HFF-Myc (cell line): ENCODE measurements around the gene PRKCD.

Source experiments
- DNase-seq: peaks from one replicate; pipeline ENCODE4 v3.0.0-alpha.2; 2011; ENCODE audit warnings: low read depth; ENCODE audit errors: extremely low read depth
- H3K4me3 ChIP-seq: replicated peaks from 2 replicates; pipeline ENCODE4 v1.5.1; 2011; ENCODE audit warnings: low read depth, mild to moderate bottlenecking, control low read depth, low read length
- TF ChIP-seq, protein P1 (sequence below): IDR thresholded peaks from 2 replicates; pipeline ENCODE4 v1.5.1; 2012; ENCODE audit warnings: mild to moderate bottlenecking, low read depth, low read length, control low read depth; ENCODE audit errors: missing control alignments

Gene PRKCD

DNA sequence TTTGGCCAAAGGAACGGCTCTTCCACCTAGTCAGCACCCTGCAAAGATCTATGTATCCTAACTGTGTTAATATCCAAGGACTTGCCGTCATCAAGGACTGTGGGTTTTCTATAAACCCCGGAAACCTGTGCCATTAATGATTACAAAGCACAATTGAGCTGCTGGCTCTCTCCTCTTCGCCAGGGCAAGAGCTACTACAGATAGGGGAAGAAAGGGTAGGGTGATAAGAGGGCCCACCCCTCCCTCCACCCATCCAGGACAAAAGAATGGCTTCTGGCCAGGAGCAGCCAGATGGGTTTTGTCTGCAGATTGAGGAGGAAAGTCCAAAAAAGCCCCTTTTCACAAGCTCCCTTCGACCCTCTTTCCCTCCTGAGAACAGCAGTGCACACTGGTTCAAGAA is 40.7 kb upstream of the PRKCD start:
- DNase-seq: no peak
- TF ChIP-seq, protein P1, sequence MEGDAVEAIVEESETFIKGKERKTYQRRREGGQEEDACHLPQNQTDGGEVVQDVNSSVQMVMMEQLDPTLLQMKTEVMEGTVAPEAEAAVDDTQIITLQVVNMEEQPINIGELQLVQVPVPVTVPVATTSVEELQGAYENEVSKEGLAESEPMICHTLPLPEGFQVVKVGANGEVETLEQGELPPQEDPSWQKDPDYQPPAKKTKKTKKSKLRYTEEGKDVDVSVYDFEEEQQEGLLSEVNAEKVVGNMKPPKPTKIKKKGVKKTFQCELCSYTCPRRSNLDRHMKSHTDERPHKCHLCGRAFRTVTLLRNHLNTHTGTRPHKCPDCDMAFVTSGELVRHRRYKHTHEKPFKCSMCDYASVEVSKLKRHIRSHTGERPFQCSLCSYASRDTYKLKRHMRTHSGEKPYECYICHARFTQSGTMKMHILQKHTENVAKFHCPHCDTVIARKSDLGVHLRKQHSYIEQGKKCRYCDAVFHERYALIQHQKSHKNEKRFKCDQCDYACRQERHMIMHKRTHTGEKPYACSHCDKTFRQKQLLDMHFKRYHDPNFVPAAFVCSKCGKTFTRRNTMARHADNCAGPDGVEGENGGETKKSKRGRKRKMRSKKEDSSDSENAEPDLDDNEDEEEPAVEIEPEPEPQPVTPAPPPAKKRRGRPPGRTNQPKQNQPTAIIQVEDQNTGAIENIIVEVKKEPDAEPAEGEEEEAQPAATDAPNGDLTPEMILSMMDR: no peak
- H3K4me3 ChIP-seq: no peak overlapping the region

DNA sequence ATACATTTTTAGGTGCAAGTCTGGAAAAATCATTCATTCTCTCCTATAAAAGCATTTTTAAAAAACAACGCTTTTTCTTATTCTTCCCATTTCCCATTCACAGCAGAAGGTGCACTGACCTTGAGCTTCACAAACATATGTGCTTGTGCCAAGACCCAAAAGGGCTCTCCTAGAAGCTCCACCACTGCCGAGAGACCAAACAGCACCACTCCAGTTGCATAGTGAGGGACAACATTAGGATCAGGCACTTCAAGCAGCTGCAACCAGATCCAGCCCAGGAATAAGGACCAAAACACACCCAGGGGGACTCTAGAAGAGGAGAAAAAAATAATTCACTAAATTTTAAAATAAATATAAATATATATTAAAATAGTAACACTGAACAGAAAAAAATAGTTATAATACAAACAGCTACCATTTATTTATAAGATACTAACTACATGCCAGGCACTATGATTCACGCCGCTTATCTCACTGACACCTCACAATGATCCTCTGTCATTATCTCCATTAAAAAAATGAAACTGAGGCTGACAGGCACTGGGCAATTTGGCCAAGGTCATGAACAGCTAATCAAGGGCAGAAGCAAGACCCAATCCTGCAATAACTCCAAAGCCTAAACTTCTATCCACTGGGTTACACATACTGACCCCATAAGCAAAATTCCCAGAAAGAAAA is 38.6 kb upstream of the PRKCD start:
- H3K4me3 ChIP-seq: no peak overlapping the region
- TF ChIP-seq, protein P1: no peak

DNA sequence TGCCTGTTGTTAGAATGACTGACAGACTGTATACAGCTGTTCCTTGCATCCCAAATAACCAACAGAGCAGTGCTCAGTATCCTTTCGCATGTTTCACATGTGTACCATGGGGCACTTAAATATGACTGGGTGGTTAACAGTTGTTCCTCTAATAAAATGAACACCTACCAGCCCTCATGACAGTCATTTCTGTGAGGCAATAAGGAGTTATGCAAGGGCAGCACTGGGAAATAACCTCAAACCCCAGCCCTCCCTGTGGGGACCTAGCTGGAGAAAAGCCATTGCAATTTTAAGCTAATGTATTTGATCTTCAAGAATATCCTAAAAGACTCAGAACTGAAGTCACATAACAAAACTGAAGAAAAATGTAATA is 38.1 kb upstream of the PRKCD start:
- H3K4me3 ChIP-seq: no peak overlapping the region
- TF ChIP-seq, protein P1: no peak
- DNase-seq: no peak

More for the DNA sequence above, 38.6 kb upstream of the PRKCD start:
- no peak for DNase-seq

DNA sequence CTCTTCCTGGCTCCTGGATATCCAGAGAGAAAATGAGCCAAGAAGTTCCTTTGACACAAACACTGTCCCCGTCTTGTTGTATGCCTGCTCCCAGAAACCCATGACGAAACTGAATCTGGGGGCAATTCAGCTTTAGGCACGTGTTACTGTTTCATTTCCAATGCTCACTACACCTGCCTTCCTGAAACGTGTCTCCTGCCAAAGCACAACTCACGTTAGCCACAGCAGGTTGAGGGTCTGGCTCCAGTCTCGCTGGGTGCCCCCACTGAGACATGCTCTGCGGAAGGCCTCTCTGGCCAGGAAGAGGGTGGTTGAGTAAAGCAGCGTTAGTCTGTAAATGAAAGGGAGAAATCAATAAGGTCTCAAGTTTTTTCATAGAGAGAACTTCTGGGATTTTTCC is 37.5 kb upstream of the PRKCD start:
- DNase-seq: no peak
- H3K4me3 ChIP-seq: no peak overlapping the region
- TF ChIP-seq, protein P1: no peak

DNA sequence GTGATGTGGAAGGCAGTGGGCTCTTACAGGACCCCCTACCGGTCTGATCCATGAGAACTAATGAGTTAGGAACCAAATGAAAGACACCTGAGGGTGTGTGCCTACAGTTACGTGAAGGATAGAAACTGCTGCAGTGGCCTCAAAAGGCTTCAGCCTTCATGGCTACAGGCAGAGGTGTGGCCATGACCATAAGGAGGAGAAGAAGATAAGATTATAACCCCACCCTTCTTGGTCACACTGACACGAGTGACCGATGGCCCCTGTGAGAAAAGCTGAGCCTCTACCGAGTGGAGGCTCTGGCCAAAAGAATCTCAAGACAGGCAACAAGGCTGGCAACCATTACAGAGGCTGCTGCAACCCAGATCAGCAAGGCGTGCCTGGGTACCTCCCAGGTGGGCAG is 37.1 kb upstream of the PRKCD start:
- DNase-seq: no peak
- no peak overlapping the region for H3K4me3 ChIP-seq
- TF ChIP-seq, protein P1: no peak

DNA sequence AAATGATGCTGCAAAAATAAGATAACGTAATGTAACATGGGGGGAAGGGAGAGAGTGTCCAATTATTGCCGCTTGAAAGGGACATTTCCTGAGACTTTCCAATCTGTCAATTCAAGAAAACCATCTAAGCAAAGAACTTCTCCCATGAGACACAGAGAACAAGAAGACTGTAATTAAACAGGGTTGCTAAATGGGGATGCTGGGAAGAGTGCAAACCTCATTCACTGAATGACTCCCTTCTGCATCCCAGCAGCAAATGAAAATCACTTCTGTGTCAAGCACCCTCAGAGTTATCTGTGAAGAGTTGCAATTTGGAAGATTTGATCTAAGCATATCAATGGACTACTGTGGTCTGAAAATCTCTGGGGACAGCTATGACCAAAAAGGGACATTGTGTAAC is 34.4 kb upstream of the PRKCD start:
- no peak for DNase-seq
- TF ChIP-seq, protein P1: no peak
- H3K4me3 ChIP-seq: no peak overlapping the region

DNA sequence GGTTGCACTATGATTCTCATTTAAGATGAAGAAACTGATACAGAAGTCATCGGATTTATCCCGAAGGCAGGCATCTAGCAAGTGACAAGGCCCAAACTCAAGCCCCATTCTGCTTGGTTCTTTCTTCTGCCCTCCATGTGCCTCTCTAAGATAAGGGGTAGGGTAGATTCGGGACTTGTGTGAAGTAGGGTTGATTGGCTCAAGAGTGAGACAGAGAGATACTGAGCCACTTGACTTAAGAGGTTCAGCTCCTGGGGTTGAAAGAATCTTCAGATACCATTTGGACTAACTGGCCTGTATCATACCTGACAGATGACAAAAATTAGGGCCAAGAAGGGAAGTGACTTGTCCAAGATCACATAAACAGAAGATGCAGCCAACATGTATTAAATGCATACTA is 31.7 kb upstream of the PRKCD start:
- no peak for DNase-seq
- TF ChIP-seq, protein P1: no peak
- H3K4me3 ChIP-seq: peak overlapping the region; percentile 92
